GM13976 (cell line): ENCODE data around the gene VDAC1.
A peak's percentile ranks its signal among the peaks of the same experiment; 100 is the strongest.

Experiments
- DNase-seq: peaks from one replicate; pipeline ENCODE4 v3.0.0; 2012; ENCODE audit warnings: low spot score
- in situ Hi-C: fragments of 300-500 bp; cut with MboI; formaldehyde crosslinking; loops from one replicate; pipeline ENCODE4 v1.12.0; 2022; ENCODE audit warnings: low sequenced_read_pairs, mixed read lengths, inconsistent platforms; ENCODE audit not compliant: unreplicated experiment
- TF ChIP-seq, protein P1 (sequence below): IDR thresholded peaks from 2 replicates; pipeline ENCODE4 v1.5.1; 2012; ENCODE audit warnings: borderline replicate concordance, mild to moderate bottlenecking; ENCODE audit not compliant: insufficient read depth; ENCODE audit errors: extremely low read depth, missing control alignments, control extremely low read depth

VDAC1 gene

DNA sequence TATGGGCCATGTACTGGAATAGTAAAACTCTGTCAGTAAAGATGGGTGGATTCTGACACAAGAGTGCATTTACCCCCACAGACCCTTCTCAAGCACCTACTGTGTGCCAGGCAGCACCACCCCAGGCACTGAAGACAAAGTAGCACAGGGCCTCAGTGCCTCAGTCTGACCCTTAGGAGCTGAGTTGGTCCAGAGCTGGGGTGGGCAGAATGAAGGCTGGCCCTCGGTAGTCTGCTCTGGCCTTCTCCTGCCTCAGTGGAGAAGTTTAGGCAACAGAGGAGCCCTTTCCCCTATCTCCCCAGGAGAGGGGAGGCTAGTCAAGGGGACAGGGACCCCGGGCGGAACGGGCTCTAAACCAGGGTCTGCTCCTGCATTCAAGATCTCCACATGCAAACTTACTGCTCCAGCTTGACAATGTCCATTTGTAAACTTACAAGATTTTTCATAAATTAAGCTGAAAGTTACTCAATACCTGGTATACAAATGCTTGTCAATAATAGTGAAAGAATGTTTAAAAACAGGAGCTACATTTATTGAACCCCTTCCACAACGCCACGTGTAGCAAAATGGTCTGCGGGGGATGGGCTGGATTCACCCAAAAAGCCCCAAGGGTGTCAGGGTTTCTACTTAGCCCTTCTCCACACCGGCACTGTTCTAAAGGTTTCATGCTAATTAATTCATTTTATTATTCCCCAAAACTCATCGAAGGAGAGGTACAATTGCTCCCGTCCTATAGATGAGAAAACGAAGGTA is 1.5 kb downstream of the VDAC1 start:
- in situ Hi-C loops = no loop called here
- TF ChIP-seq, protein P1, sequence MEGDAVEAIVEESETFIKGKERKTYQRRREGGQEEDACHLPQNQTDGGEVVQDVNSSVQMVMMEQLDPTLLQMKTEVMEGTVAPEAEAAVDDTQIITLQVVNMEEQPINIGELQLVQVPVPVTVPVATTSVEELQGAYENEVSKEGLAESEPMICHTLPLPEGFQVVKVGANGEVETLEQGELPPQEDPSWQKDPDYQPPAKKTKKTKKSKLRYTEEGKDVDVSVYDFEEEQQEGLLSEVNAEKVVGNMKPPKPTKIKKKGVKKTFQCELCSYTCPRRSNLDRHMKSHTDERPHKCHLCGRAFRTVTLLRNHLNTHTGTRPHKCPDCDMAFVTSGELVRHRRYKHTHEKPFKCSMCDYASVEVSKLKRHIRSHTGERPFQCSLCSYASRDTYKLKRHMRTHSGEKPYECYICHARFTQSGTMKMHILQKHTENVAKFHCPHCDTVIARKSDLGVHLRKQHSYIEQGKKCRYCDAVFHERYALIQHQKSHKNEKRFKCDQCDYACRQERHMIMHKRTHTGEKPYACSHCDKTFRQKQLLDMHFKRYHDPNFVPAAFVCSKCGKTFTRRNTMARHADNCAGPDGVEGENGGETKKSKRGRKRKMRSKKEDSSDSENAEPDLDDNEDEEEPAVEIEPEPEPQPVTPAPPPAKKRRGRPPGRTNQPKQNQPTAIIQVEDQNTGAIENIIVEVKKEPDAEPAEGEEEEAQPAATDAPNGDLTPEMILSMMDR = no peak
- peak; percentile 39 for DNase-seq

DNA sequence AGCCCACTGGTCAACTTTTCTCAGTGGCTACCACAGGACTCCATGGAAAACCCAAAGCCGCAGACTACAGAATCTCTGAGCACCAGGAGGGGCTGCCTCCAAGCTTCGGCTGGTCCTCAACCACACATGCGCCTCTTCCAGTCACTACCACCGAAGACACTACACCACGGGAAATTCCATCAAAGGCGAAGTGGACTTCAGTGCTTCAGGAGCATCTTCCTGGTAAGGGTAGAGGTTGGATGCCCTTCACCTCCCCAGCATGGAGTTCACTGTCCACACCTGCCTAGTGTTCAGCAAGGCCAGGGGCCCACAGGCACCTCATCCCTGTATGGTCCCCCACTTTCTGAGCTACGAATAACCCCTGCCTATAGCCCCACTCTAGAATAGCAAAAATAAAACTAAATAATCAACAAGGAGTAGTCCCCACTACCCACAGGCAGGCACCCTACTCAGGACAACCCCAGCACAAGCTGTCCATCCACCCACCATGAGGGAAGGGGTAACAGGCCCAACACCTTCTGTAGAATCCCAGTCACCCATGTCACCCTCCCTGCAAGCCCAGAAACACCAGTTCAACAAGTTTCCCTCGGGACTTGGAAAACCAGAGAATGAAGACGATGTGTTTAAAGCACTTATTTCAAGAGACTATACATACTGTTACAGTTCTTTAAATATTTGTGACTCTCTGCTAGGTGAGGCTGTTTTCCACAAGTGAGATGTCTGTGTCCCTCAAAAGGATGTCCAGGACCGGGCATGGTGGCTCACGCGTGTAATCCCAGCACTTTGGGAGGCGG is 2.6 kb downstream of the VDAC1 start:
- DNase-seq = no peak
- in situ Hi-C loops = no loop called here
- TF ChIP-seq, protein P1 = no peak

DNA sequence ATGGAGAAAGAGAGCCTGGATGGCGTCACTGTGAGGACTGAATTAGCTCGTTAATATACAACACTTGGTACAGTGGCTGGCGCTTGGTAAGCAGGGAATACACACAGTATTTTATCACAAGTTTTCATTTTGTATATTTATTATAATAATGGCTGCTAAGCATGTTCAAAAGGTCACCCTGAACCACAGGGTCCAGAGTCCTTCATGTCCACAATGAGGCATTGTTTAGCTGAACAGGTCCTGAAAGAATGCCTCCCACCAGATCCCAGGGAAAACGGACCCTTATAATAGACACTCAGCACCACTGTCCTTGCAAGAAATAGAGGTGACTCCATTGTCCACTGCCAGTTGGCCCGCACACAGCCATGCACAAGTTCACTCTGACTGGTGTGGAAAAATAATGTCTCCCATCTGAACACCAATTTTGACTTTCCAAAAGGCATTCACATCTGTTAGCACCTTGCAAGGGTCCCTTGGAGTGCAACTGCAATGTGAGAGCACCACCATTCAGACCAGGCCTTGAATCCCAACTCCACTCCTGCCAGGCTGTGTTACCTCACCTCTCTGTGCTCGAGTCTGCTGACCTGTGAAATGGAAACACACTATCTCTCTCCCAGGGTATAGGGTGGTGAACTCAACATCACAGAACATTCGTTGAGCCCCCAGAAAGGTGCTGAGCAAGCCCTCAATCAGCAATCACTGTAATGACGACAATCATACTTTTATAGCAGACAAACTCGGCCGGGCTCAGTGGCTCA is 3.9 kb downstream of the VDAC1 start:
- in situ Hi-C loops = no loop called here
- TF ChIP-seq, protein P1 = no peak
- no peak for DNase-seq

DNA sequence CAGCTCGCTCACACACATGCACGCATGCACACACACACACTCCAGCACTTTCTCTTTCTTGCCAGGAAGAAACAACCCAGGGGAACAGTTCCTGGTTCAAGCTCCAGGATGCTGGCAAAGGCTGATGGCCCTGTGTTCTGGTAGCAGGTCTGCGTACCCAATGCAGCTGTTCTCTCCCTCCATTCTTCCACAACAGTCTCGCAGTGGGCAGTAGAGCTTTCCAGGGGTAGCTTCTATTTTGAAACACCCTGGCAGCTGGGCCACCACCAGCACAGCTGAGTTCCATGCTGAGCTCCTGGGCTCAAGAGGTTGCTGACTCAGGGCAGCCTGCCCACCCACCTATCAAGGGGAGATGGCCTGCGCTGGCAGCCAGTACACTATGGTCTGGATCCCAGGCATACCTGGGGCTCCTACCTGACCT is 4.7 kb downstream of the VDAC1 start:
- in situ Hi-C loops = no loop called here
- no peak for DNase-seq
- TF ChIP-seq, protein P1 = no peak

DNA sequence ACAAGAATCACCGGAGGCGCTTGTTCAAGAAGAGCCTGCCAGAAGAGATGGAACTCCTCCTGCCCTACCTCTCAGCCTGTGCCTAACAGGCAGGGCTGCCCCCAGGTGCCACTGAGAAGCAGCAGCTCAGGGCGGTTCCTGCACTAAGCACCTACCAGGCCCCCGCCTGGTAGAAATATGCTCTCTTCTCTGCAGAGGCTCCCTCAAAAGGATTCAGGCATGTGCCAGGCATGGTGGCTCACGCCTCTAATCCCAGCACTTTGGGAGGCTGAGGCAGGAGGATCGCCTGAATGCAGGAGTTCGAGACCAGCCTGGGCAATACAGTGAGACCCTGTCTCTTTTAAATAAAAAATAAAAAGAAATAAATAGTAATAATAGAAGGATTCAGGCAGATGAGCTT is 6.0 kb downstream of the VDAC1 start:
- TF ChIP-seq, protein P1 = no peak
- in situ Hi-C loops = no loop called here
- no peak for DNase-seq

DNA sequence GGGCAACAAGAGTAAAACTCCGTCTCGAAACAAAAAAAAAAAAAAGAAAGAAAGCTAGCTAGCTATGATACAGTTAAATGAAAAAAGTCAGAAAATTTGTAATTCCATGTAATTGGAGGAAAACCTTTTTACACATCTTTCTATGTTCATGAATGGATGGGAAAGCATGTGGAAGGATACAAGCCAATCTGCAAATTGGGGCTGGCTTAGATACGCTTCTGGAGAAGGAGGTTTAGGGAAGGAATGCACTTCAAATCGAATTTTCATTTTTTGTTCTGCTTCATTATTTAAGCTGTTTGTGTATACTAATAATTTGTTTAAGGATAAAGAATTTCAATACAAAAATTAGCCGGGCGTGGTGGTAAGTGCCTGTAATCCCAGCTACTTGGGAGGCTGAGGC is 6.7 kb downstream of the VDAC1 start:
- TF ChIP-seq, protein P1 = no peak
- in situ Hi-C loops = no loop called here
- DNase-seq = no peak
